Measurements from ENCODE around the gene MTIF3. TPM values are rescaled to one million over a fixed set of nuclear protein-coding genes. Genes with fewer than 3 reads are reported as not detected.

Gene MTIF3
- polyA plus RNA-seq, 3 donors = 61.6 to 135 (median 86.6) TPM

DNA sequence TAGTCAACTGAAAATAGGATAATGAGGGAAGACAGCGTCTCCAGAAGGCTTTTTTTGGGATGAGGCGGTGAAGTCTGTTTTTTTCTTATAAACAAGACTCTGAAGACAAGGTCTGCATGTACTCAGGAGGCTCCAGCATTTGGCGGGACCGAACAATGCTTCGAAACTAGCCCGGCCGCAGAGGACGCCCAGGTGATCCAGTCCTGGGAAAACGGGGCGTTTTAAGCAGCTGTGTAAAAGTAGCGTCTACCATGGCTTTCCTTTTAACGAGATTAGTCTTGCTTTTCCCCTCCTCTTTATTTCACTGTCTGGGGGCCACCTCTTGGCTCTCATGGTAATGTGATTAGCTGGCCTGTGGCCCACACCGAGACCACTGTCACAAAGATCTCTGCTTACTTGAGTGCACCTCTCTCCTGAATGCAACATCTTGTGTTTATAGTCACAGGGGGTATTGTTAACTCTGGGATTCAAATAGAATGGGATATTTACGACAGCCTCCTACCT lies 55.3 kb downstream of the MTIF3 start:
- no peaks in the 10 kb centered on the region for H3K27me3 ChIP-seq (ENCODE audit: control insufficient read depth in 2 of 2, insufficient read depth in 2 of 2, low read length in 2 of 2)
- intact Hi-C loops (cut with micrococcal nuclease) = no loop called here
- H2AFZ ChIP-seq (ENCODE audit: insufficient read depth, low read depth, low read length, poor library complexity, severe bottlenecking) = peak overlapping the region; percentile 23
- no peak for DNase-seq
- TF ChIP-seq CTCF (IDR thresholded peaks at IDR 0.05) = no peak
- 97% methylated on average over 10 of the region's 14 CpGs for WGBS (ENCODE audit: insufficient coverage)
- peaks cover 0 to 3% (median 0%) of the 10 kb centered on the region in 7 donors for H3K9me3 Mint-ChIP-seq
- no peak overlapping the region for H3K4me3 Mint-ChIP-seq
- H3K27ac Mint-ChIP-seq = no peak overlapping the region
- no peaks in the 10 kb centered on the region for H4K20me1 ChIP-seq (ENCODE audit: insufficient read depth, low read length)
- H3K9ac ChIP-seq (ENCODE audit: insufficient read depth, low read length, poor library complexity, severe bottlenecking) = no peak overlapping the region
- no peaks in the 10 kb centered on the region for H3K36me3 Mint-ChIP-seq
- no peaks in the 10 kb centered on the region for H3K27me3 Mint-ChIP-seq (ENCODE audit: low read depth in 3 of 3)
- no peak overlapping the region for H3K27ac ChIP-seq (ENCODE audit: low read depth in 1 of 2, low read length in 2 of 2)
- no peaks in the 10 kb centered on the region for H3K36me3 ChIP-seq (replicated peaks in 1 of 2; ENCODE audit: control insufficient read depth in 1 of 2, insufficient read depth in 2 of 2, low read length in 2 of 2)
- H3K4me1 ChIP-seq (ENCODE audit: control insufficient read depth in 1 of 2, insufficient read depth in 2 of 2, low read length in 2 of 2) = peaks cover 6 to 9% of the 10 kb centered on the region in 2 donors
- H3K4me1 Mint-ChIP-seq = peaks cover 10% of the 10 kb centered on the region
- H3K9me3 ChIP-seq (replicated peaks in 1 of 2; ENCODE audit: control insufficient read depth in 1 of 2, insufficient read depth in 1 of 2, low read length in 2 of 2) = no peaks in the 10 kb centered on the region
- H3K79me2 ChIP-seq (ENCODE audit: insufficient read depth, low read length) = no peaks in the 10 kb centered on the region
- no peak overlapping the region for H3K4me2 ChIP-seq (replicated peaks; ENCODE audit: extremely low read depth, low read length, poor library complexity, severe bottlenecking)
- H3K4me3 ChIP-seq (replicated peaks in 1 of 3; ENCODE audit: low read depth in 2 of 3, low read length in 3 of 3) = no peak overlapping the region

DNA sequence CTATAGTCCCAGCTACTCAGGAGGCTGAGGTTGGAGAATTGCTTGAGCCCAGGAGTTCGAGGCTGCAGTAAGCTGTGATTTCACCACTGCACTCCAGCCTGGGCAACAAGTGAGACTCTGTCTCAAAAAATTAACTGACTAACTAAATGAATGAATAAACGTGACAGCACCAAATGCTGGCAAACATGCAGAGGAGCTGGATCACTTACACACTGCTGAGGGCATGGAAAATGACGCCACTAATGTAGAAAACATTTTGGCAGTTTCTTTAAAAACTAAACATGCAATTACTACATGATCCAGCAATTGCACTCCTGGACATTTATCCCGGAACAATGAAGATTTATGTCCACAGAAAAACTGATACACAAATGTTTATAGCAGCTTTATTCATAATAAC lies 57.3 kb downstream of the MTIF3 start:
- TF ChIP-seq CTCF (IDR thresholded peaks at IDR 0.05) = no peak
- WGBS (ENCODE audit: insufficient coverage) = 100% methylated on average over 1 of the region's 4 CpGs
- Histone ChIP-seq H3K27me3 (ENCODE audit: control insufficient read depth in 2 of 2, insufficient read depth in 2 of 2, low read length in 2 of 2) (no peaks in the 10 kb centered on the region), H3K27ac (ENCODE audit: low read depth in 1 of 2, low read length in 2 of 2) (no peak overlapping the region), H2AFZ (ENCODE audit: insufficient read depth, low read depth, low read length, poor library complexity, severe bottlenecking) (no peak overlapping the region), H4K20me1 (ENCODE audit: insufficient read depth, low read length) (no peaks in the 10 kb centered on the region), H3K36me3 (replicated peaks in 1 of 2; ENCODE audit: control insufficient read depth in 1 of 2, insufficient read depth in 2 of 2, low read length in 2 of 2) (no peaks in the 10 kb centered on the region), H3K4me2 (replicated peaks; ENCODE audit: extremely low read depth, low read length, poor library complexity, severe bottlenecking) (no peak overlapping the region), H3K79me2 (ENCODE audit: insufficient read depth, low read length) (no peaks in the 10 kb centered on the region), H3K9me3 (replicated peaks in 1 of 2; ENCODE audit: control insufficient read depth in 1 of 2, insufficient read depth in 1 of 2, low read length in 2 of 2) (no peaks in the 10 kb centered on the region), H3K4me3 (replicated peaks in 1 of 3; ENCODE audit: low read depth in 2 of 3, low read length in 3 of 3) (no peak overlapping the region), H3K4me1 (ENCODE audit: control insufficient read depth in 1 of 2, insufficient read depth in 2 of 2, low read length in 2 of 2) (peaks cover 6 to 9% of the 10 kb centered on the region in 2 donors), H3K9ac (ENCODE audit: insufficient read depth, low read length, poor library complexity, severe bottlenecking) (no peak overlapping the region)
- intact Hi-C loops (cut with micrococcal nuclease) = loop anchor here in 1 of 2 donors (5.0 kb wide), 1 partner anchor 139 kb away; no protein-coding TSS in a partner anchor
- Mint-ChIP-seq H3K27me3 (ENCODE audit: low read depth in 3 of 3) (peaks cover 0 to 2% (median under 1%) of the 10 kb centered on the region in 3 donors), H3K9me3 (no peaks in the 10 kb centered on the region), H3K36me3 (no peaks in the 10 kb centered on the region), H3K4me3 (no peak overlapping the region), H3K4me1 (peaks cover 4% of the 10 kb centered on the region), H3K27ac (no peak overlapping the region)
- DNase-seq = no peak

Data from CD14-positive monocyte (primary cell).